ENCODE measurements around the gene CRTC3.

- TF ChIP-seq TARDBP (IDR thresholded peaks at IDR 0.05) (no peak), FOXM1 (IDR thresholded peaks at IDR 0.05; ENCODE audit: borderline replicate concordance) (no peak), L3MBTL2 (conservative IDR thresholded peaks at IDR 0.05) (no peak), BHLHE40 (IDR thresholded peaks at IDR 0.05; ENCODE audit: borderline replicate concordance) (no peak), FOXK2 (IDR thresholded peaks at IDR 0.05) (no peak), SP1 (IDR thresholded peaks at IDR 0.05) (no peak), LEF1 (IDR thresholded peaks at IDR 0.05; ENCODE audit: borderline replicate concordance) (no peak), ZNF384 (IDR thresholded peaks at IDR 0.05) (no peak), FOXA1 (IDR thresholded peaks at IDR 0.05) (no peak), HDGF (IDR thresholded peaks at IDR 0.05; ENCODE audit: borderline replicate concordance) (no peak)
These were observed 52.8 kb downstream of the CRTC3 start for GRCh38 chr15:90582553-90582952.
